Endothelial cell of umbilical vein (primary cell): Measurements from ENCODE around the gene NDUFA12.

Experiments used
- CTCF ChIP-seq, 2 donors: IDR thresholded peaks; 1 replicate in 1 of 2; 2 replicates in 1 of 2; pipeline ENCODE4 v1.5.1; 2011; ENCODE audit warnings: low read length in 2 of 2, mild to moderate bottlenecking in 2 of 2, moderate library complexity in 2 of 2, control low read depth in 1 of 2, inconsistent platforms in 1 of 2, low read depth in 1 of 2; ENCODE audit not compliant: insufficient read depth in 1 of 2; ENCODE audit errors: extremely low read depth in 1 of 2
- EZH2 ChIP-seq: IDR thresholded peaks from 2 replicates; pipeline ENCODE4 v1.6.1; 2012; ENCODE audit warnings: borderline replicate concordance, low read depth, mild to moderate bottlenecking, moderate library complexity, low read length, inconsistent platforms; ENCODE audit not compliant: severe bottlenecking
- MAX ChIP-seq: IDR thresholded peaks from 2 replicates; pipeline ENCODE4 v1.6.1; 2011; ENCODE audit not compliant: insufficient read depth, insufficient read length
- POLR2AphosphoS5 ChIP-seq: IDR thresholded peaks from 2 replicates; pipeline ENCODE4 v1.6.1; 2012; ENCODE audit warnings: low read depth, mild to moderate bottlenecking, control low read depth, low read length, moderate library complexity; ENCODE audit not compliant: insufficient read depth

DNA sequence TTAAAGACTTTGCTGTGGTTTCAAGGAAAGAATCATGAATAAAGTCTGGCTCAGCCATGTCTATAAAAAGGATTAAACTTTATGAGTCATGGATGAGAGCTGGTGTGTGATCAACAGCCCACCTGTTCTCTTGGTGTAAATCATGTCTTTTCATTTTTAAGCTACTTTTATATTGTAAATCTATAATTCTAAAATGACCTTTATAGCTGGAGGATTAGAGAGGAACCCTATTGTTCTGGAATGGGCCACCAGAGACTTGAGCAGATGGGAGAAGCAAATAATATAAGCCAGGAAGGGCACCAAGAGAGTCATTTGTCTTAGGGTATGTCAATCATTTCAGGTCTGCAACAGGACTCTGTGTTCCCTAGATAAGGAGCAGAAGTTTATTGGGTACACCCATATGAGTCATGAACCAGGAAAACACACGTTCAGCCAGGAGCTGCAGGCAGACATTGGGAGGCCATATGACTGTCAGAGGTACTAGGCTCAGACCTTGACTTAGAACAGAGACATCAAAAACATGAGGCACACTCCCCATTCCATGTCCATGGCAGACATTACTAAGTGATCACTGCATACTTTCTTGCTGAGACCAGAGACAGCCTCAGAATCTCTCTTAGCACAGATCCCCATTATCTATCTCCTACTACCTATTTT, 49.3 kb downstream of the NDUFA12 start:
- TF ChIP-seq EZH2, result no peak
- TF ChIP-seq CTCF (IDR thresholded peaks at IDR 0.05; ENCODE audit: extremely low read depth in 1 of 2, insufficient read depth in 1 of 2, low read depth in 1 of 2, low read length in 2 of 2), result no peak
- no peak for TF ChIP-seq MAX
- no peak for TF ChIP-seq POLR2AphosphoS5
